Skin epidermis (tissue), 12 donors: ENCODE data around the gene NME5.
"Not testable (repeated sequence)": the region's sequence is repeated elsewhere in the genome, so short reads cannot be mapped to it uniquely, and the experiment has no call there.

Experiments
- H3K27ac ChIP-seq, 21 experiments: fragments of 200-600 bp; sonication (generic) in 11 of 21; one replicate each; pipeline ENCODE4 v1.5.0; 2020; ENCODE audit warnings: mild to moderate bottlenecking in 3 of 21, inconsistent platforms in 2 of 21, moderate library complexity in 2 of 21
- H3K4me3 ChIP-seq, 7 experiments: fragments of 200-600 bp; sonication (generic) in 2 of 7; one replicate each; pipeline ENCODE4 v1.5.0; 2020; ENCODE audit warnings: inconsistent platforms in 2 of 7, mild to moderate bottlenecking in 2 of 7, moderate library complexity in 1 of 7

The NME5 gene

DNA sequence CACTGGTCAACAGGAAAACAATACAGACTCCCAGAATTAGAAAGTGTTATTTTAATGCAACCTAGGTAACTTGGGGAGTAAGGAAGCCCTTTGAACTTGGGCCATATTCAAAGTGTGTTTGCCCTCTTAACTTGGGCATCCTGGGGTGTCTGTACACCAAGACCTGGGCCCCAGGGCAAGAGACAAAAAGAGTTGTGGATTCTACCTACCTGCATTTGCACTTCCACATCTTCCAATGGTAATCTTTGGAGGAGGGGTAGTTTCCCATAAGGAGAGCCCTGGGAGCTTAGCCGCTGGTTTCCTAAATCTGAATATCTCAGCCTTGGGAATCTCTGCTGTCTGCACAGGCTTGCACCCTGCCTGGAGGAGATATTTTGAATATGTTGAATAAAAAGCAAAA lies 46.9 kb downstream of the NME5 start:
- Histone ChIP-seq H3K4me3 (no peak overlapping the region), H3K27ac (no peak overlapping the region)

DNA sequence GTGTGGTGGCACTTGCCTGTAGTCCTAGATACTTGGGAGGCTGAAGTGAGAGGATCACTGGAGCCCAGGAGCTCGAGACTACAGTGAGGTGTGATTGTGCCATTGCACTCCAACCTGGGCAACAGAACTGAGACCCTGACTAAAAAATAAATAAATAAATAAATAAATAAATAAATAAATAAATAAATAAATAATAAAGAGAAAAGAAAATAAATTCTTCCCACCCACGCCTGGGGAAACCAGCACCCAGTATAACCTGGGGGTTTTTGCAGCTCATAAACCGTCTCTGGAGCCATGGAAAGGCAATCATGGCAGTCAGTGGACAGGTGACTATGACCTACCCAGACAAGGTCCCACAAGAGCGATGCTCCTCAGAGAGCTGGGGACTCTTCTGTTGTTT lies 47.5 kb downstream of the NME5 start:
- Histone ChIP-seq H3K27ac (no peak overlapping the region), H3K4me3 (no peak overlapping the region)

DNA sequence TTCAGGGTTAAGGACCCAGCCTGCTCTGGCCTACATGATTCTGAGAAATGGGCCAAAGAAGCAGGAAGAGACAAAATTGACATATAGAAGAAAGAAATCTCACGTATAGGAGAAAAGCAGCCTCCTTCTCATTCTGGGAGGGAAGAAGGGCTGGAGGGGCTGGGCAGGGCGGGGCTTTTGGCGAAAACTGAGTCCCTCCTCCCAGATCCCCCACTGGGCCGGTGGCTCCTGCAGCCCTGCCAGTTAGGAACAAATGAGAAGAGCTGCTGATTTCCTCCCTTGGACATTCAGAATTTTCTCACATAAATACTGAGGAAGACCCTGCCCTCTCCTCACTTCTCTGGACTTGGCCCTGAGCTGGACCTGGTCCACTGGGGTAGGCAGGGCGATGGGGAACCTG lies 55.5 kb downstream of the NME5 start, which contains the start of gene WNT8A:
Gene WNT8A (plus strand): TSS at position 332 of the 400 bp plus-strand sequence. CDS start 95 bp downstream, outside the sequence.
- Histone ChIP-seq H3K4me3 (no peak within 1 kb of the TSS), H3K27ac (no peak within 1 kb of the TSS)

DNA sequence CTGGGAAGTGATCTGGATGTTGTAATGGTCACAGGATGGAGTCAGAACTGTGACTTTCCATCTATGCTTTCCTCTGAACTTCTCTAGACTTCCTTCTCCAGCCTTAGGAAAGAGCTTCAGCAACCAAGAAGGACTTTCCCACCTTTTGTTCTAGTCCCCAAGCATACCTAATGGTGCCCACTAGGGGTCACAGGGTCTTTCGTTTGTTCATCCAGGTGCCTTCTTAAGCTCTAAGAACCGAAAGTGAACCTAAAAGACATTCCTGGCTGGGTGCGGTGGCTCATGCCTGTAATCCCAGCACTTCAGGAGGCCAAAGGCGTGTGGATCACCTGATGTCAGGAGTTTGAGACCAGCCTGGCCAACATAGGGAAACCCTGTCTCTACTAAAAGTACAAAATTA lies 57.2 kb downstream of the NME5 start:
- no peak overlapping the region for H3K27ac ChIP-seq

DNA sequence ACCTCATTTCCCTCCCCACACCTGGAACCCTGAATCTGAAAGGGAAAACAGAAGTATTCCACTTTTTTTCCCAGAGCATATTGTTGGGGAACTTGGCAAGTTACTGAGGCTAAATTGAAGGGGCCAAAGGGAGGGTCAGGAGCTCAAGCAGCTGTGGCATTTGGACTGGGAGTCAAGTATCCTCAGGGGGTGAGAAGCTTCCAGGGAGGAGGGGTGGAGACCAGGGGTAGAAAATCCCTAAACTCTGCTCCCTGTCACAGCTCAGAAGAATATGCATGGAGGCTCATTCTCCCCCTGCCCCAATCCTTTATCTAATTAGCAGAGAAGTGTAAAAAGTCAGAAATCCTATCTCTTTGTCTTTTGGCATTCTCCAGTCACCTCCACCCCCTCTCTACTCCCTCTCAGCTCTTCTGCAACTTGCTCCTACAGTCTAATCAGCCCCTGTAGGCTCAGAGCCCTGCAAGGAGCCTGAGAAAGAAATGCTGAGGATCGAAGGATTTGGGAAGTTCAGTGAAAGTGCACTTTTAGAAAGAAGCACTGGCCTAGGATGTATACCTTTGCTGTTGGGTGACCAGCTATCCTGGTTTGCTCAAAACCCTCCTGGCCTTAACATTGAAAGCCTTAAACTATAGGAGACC lies 61.1 kb downstream of the NME5 start:
- no peak overlapping the region for H3K4me3 ChIP-seq
- H3K27ac ChIP-seq = no peak overlapping the region

More for the DNA sequence above, 57.2 kb downstream of the NME5 start:
- no peak overlapping the region for H3K4me3 ChIP-seq

DNA sequence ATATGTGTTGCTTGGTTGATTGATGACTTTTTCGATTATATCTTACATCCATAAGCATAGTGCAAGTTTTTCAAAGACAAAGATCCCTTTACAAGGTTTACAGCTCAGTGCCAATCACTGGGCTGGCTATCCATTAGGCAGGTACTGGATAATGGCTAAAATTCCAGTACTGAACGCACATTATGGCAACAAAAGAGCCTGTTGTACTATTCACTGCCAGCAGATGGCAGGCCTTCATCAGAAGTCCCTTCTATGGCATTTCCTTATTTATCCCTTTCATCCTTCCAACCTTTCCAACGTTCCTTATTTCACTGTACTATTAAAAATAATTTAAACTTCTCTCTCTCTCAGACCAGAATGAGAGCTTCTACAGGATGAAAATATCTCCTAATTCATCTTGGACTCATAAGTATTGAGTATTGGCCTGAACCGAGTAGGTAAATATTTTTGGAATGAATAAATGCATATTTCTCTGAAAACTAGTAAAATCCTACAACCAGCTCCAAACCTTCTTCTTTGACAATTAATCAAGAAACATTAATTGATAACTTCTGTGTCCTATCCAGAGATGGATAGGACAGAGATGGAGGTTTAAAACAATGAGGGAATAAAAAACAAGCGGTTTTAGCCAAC lies 62.0 kb downstream of the NME5 start:
- Histone ChIP-seq H3K27ac (no peak overlapping the region), H3K4me3 (no peak overlapping the region)

DNA sequence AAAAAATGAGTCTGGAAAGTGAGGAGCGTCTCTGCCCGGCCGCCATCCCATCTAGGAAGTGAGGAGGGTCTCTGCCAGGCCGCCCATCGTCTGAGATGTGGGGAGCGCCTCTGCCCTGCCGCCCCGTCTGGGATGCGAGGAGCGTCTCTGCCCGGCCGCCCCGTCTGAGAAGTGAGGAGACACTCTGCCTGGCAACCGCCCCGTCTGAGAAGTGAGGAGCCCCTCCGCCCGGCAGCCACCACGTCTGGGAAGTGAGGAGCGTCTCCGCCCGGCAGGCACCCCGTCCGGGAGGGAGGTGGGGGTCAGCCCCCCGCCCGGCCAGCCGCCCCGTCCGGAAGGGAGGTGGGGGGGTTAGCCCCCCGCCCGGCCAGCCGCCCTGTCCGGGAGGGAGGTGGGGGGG lies 69.2 kb downstream of the NME5 start:
- not testable (repeated sequence) for H3K4me3 ChIP-seq, H3K27ac ChIP-seq

DNA sequence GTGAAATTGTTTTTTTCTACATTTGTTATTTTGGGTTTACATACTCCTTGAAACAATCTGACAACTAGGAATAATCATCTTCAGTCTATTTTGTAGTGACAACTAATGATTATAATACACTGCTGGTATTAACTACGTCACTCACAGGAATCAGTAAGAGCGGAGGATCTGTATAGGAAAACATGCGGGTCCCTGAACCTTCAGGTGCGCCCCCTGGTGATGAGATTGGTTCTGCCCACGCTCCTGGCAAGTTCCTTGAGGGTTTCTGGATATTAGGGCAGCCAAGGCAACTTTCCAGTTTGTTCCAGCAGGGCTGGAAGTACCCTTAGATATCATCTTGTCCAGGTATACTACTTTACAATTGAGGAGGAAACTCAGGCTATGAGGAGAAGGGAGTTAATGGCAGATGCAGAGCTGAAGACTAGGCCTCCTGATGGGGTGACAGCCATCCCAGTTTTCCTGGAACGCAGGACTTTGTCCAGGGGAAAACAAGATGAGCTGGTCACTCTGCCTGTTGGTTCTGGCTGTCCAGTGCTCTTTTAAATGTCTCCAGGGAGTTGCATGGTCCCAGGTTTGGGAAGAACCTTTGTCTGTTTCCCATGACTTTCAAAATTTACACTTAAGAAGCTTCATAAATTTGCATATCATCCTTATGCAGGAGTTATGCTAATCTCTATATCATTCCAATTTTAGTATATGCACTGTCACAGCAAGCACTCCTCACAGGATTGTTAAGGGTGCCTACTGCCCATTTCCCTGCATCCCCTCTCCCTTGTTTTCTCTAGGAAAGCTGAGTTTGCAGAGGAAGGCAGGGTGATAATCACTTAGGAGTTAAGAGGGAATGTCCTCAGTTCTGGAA lies 70.3 kb downstream of the NME5 start:
- Histone ChIP-seq H3K4me3 (no peak overlapping the region), H3K27ac (no peak overlapping the region)

DNA sequence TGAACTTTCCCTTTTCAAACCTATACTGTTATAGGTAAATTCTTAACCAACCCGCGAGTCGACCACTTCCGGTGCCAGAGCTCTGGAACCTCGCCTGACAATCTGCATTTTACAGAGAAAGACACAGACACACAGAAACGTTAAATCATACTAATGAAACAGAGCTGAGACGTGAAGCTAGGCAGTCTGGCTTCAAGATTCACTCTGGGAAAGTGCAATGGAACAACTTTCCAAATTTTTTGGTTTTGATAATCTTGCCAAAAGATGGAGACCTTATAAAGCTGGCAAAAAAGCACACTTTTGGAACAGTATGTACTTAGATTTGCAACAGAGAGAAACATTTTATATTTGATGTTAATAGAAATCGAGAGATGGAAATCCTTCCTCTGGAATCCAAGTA lies 71.3 kb downstream of the NME5 start:
- Histone ChIP-seq H3K27ac (no peak overlapping the region), H3K4me3 (no peak overlapping the region)
